Stimulated activated naive CD4-positive, alpha-beta T cell (primary cell): ENCODE results near the gene FBXL7.

Source experiments
- DNase-seq, 6 experiments: peaks; one replicate each; lab custom pipeline; 2025; lab: John Stamatoyannopoulos, UW

The FBXL7 gene

DNA sequence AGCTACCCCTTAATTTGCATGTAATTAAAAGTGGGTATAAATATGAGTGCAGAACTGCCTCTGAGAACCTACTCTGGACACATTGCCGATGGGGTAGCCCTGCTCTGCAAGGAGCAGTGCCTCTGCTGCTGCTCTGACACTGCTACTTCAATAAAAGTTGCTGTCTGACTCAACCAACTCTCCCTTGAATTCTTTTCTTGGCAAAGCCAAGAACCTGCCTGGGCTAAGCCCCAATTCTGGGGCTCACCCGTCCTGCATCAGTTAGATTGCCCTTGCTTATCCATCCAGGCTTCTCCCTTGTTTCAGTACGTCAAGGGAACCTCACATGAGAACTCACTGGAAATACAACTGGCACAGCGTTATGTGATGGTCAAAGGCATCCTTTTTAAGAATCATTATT is 44.1 kb downstream of the FBXL7 start:
- no peak for DNase-seq

DNA sequence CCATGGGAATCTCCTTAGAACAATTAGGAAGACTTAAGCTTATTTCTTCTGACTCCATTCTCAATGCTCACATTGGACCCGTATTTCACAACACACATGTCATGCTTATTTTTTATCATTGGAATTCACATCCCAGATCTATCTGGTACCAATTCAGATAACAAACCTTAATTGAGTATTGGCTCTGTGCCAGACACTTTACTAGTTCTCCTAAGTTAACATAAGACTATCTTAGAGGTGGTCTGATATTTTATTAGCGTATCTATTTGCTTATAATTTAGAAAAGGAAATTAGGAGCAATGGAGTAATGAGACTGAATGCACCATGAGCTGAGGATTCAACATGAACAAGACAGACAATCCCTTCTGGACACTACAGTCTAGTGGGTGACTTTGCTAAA is 45.1 kb downstream of the FBXL7 start:
- DNase-seq, result no peak

DNA sequence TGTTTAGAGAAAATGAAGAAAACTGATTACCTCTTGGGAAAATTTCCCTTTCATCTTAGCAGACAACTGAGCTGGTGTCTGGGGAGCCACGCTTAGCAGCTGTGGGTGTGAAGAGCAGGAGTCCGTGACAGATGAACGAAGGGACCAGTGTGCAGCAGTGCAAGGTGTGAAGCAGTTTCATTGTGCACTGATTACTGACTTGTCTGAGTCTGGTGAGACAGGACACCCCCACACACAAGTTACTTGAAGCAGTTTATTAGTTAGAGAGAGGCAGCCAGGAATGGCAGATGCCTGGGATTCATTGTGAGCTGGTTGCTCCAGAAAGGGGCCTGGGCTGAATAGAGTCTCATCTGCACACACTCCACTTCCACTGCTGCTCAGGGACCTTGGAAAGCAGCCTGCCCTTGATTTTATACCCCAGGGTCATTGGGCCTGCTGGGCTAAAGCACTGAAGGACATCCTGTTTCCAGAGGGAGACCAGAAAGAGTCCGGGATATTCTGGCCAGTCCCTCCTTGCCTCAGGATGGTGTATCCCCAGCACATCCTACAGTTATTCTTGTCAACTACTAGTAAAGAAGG is 47.4 kb downstream of the FBXL7 start:
- DNase-seq, result no peak

DNA sequence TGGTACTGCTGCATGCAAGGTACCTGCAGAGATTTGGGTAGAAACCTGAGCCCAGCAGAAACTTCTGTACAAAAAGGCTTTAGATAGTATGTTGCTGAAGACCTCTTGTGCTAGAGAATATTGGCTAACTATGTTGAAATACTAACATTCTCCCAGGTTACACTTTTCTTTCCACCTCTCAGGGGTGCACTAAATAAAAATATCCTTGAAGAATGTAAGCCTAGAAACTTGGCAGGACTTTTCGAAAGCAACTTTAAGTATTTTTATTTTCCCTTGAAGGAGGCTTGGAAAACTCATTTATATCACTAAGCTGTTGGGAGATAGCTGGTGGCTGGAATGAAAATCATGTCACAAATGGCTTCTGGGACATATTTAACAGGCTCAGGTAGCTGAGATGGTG is 50.0 kb downstream of the FBXL7 start:
- DNase-seq, result no peak

DNA sequence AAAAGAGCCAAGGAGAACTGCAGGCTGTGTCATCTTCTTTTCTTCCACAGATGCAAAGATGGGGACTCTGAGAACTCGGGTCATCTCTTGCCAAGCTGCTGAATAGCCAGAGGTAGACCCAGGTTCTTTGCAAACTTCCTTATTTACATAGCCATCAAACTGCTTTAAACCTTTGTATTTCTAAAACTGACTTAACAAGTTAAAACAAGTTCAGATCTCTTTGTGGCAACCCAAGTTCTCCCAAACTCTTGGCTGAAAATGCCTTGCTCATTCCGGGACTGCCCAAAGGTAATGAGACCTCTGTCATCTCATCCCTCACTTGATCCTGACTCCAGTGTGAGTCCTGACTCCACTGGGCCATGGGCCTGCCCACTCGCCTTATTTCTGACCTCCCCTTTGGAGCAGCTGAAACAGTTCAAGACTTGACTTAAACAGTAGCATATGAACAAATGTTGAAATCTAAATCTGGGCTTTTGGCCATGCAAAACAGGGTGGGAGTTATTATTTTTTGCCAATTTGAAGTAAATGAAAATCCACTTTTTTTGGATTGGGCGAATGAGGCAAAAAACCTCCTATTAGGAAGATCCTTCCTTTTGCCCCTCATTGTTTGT is 50.6 kb downstream of the FBXL7 start:
- DNase-seq, result no peak

DNA sequence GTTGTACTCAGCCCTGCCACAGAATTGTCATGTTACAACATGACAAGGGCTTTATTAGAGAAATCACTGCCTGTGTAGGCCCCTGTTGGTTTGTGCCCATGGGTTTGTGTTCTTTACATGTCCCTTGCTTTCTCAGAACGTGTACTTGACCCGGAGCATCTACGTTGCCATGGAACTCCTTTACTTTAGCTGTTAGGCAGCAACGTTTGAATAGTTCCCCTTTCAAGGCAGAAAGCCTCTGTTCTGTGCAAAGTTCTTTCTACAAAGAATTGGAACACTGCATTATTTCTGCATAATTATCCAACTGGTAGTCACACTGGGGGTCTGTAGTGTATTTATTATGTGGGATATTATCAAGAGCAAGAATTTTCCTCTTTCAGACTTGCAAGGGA is 51.1 kb downstream of the FBXL7 start:
- no peak for DNase-seq

DNA sequence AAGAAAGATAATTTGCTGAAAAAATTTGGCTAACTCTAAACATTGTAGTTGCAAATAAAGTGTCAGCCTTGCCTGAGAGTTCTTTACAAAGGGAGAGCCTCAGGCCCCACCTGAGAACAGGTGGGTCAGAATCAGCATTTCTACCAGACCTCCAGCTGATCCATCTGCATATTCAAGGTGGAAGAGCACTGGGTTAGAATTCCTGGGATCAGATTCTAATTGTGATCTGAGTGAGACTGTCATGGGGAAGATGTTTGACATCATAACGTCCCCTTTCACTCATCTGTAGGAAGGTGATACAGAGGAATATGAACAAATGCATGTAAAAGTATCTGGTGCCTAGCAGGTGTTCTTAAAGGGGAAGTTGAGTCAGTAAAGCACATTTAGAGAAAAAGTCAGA is 54.6 kb downstream of the FBXL7 start:
- no peak for DNase-seq

DNA sequence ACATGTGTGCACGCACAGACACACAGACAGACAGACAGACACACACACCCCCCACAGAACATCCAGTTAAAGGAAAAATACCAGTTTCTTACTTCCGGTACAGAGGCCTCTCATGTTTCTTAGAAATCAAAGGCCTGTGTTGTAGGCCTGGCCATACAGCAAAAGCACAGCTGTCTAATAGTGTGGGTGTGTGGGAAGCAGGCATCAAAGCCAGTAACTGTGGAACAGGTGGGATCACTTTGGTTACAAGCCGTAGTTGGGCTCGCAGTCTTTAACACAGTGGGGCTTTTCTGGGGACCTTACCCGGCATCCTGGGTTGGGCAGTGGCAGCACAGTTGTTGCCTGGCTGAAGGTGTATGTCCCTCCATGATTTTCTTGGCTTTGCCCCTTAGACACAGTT is 55.2 kb downstream of the FBXL7 start:
- DNase-seq, result no peak

DNA sequence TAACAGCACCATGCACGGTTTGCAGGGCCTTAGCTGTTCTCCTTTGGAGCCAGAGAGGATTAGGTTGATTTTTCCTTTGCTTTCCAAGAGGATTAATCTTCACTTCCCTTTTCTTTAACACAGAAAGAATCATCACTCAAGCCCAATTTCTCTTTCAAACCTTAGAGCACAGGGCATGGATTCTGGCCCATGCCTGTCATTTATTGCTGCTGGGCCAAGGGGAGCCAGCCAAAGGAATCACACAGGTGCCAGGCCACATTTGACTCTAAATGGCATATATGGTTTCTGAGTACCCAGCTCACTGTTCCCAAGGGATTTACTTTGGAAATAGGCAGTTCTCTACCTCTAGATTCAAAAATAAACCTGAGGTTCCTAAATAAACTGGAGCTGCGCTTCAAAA is 58.3 kb downstream of the FBXL7 start:
- DNase-seq, result no peak

DNA sequence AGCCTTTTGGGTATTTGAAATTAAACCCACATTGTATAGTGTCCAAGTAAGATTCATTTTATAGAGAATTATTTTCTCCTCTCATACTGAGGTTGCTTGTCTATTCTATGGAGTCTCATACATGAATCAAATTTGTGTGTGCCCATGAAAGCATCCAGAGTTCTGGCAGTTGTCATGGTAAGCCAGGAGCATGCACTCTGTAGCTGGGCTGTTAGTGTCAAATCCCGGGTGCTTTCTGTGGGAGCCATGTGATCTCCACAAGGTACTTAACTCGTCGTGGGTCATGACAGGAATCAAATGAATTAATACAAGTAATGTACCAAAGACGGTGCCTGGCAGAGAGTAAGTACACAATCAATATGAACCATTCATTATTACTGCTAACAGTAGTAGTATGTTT is 58.7 kb downstream of the FBXL7 start:
- DNase-seq, result no peak

DNA sequence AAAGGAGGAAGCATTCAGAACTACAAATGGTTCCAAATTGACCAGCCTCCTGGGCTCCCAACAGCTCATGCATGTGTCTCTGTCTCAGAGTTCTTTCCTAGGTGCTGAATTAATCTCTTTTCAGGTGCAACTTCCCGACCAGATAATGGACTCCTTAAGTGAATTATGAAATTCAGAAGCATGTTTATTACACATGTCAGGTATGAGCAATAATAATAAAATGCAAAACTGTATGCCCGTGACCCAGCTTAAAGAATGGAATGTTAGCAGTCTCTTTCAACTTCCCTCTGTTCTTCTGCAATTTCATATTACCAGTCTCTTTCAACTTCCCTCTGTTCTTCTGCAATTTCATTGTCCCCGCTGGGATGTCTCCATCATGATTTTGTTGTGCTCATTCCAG is 60.4 kb downstream of the FBXL7 start:
- no peak for DNase-seq

DNA sequence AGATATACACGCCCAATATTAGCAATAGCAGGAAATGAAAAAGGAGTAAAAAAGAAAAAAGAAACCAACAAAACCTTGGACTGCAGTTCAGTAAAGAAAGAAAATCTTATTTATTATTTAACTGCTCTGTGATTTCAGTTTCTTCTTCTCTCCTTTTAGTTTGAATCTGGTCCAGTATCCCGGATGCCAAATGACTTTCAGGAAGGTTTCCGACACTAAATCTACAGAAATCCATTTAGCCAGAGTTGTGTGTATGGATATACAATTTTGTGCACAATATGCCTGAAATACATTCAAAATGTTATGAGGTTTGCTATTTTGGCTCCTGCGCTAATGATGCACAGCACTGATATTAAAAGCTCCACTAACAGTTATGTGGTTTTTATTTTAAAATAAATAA is 64.5 kb downstream of the FBXL7 start:
- no peak for DNase-seq

DNA sequence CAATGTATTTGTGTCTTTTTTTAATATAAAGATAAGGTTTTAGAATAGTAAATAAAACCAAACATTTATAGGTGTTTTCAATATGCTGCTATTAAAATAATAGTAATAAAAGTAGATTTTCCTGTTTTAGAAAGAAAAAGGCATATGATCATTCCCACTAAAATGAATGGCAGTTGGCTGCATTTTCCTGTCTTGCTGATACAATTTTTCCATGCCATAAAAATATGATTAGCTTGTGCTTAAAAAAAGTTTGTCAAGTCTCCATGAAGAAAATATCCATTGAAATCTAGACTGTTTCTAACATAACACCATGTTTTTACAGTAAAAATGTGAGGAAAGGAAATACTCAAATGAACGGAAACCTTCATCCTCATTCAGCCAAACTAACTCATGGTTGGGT is 65.0 kb downstream of the FBXL7 start:
- no peak for DNase-seq

DNA sequence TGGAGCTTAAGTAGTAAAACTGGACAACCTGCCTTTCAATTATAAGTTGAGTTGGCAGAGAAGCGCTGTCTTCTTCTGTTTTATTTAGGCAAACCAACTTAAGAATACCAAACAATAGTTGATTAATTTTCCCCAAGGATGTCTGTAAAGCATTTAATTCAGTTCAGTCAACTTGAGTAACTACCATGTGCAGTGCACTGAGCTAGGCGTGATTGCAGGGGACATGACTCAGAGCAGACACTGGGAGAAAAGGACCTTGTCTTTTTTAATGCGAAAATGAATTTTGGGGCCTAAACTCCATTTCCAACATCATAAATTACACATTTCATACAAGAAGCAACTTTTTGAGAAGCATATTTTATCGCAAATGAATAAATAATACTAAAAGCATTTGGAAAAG is 66.3 kb downstream of the FBXL7 start:
- no peak for DNase-seq

DNA sequence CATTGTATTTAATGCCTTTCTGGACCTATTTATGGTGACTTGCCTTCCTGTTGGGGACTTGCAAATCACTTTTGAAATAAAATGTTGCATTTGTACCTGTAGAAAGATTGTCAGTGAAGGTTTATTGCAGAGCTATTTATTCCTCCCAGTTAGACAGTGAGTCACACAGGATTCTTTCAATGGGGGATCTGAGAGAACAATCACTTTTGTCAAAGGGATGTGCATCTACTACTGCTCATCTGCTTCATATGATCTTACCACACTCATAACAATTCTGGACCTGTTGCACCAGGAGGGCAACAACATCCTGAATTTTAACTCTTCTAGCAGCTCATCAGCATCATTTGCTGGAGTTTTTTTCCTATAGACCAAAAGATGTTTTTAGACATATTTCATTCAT is 66.8 kb downstream of the FBXL7 start:
- DNase-seq, result no peak

DNA sequence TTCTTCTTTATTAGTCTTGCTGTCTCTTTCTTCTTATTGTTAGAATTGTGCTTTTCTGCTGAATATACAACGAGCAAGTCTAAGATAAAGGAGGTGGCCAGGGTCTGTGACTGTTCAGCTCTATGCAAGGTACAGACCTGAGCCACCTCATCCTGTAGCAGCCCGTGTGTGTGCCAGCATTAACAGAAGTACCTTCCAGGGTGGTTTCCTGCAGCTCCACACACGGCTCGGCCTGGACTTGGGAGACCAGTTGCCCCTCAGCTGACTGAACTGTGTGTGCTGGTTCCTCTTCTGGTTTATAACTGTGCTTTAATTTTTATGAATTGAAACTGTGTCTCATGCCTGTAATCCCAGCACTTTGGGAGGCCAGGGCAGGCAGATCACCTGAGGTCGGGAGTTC is 70.5 kb downstream of the FBXL7 start:
- DNase-seq, result no peak

DNA sequence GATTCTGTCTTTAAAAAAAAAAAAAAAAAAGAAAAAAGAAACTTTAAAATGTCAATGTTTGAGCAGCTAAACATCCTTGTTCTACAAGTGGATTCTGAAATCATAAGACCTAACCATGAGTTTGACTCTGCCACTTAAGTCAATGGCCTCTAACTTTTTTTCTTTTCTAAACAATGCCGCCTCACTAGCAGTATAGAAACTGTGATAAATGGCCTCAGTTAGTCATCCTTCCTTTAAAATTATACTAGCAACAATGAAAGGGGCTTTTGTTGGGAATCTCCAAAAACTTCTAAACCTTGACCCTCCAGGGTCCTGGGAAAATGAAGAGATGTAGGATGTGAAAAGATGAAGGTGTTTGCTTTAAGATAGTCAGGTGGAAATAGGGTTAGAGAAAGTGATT is 71.1 kb downstream of the FBXL7 start:
- DNase-seq, result no peak

DNA sequence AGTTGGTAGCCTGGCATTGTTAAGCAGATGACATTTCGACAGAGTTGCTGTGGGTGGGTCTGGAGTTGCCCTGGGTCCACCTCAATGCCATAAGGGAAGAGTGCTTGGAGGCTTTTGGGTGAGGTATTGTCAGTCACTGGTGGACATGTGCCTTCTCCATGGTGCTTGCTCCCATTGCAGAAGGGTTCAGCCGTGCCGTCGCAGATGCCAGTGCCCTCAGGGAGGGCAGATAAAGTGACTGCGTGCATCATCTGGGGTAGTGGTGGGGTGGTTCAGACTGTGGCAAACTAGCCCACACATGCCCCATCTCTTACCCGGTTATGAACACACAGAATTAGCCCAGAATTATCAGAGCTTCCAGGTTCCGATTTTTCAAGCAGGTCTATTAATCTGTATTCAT is 71.6 kb downstream of the FBXL7 start:
- DNase-seq, result no peak

DNA sequence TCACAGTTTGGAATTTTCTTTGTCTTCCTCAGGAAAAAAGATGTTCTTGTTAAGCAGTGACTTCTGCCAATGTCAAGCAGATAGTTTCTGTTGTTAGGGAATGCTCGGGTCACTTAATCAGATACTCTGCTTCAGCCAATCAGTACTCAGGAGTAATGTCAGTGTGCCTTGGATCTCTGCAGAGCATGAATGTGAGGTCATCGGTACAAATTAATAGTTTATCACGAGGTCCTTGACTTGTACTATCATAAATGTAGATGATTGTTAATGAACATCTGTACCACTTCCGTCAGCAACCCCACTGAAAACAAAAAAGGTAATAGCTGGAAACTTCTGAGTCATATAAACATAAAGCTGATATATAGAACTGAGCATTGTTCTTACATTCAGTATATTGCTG is 73.6 kb downstream of the FBXL7 start:
- no peak for DNase-seq

DNA sequence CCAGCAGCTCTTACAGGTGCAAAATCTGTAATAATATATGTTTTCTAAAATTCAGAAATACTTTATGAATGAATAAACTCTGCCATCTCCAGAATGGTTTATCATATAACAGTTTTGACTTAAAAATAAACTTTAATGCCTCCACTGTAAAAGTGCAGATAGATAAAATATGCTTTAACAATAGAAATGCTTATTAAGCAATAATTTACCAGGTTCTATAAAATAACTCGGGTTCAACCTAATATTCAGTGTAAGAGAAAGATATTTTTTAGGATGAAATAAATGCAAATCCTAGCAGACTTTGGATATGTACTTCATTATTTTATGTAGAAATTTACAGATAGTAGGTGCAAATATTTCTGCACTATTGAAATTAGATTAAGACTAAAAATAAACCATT is 74.1 kb downstream of the FBXL7 start:
- DNase-seq, result no peak

DNA sequence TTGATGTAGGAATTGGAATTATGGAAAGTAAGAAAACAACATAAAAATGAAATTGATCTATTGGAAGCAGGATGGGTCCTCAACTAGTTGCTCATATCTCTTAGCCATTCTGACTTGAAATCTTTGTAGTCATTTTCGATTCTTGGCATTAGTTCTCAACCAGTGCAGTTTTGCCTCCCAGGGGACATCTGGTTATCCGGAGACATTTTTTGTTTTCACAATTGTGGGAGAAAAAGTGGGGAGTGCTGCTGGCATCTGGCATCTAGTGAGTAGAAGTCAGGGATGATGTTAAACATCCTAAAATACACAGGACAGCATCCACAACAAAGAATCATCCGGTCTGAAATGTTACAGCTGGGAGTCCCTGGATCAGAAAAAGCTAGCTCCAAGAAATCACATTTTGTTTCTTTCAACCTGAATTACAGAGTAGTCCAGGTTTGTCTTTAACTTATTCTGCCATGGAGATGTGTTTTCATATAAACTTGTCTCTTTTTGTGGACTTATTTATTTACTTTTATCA is 74.9 kb downstream of the FBXL7 start:
- DNase-seq, result no peak

DNA sequence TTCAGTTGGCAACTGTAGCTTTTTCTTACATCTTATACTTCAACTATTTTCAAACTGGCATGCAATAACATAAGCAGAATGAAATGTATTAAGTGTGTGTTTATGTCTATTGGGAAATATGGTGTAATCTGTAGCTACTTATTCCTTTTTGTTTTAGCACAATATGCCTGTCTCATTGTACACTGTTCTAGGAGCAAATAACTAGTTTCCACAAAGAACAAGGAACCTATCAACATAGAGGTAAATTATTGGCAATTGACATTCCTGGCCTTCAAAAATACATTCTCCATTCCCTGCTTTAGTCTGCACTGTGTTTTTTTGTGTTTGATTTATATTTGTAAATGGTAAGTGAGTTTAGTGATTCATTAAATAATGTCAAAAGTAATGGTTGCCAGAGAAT is 75.7 kb downstream of the FBXL7 start:
- no peak for DNase-seq

DNA sequence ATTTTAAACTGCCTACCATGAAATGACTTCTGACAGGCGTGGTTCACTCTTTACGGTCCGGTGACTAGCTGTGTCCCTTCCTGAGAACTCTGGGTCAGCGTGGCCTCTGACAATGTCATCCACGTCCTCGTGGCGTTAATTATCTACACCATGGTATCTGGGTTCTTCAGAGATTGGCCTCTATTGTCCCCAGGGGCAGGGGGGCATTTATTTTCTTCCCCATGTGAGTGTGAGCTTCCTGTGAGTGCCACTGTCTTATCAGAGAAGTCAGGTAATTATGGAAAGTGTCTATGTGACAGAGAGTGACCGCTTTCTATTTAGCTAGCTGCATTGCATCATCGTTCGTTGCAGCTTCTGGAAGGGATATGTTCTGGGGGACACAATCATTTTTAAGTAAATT is 77.2 kb downstream of the FBXL7 start:
- no peak for DNase-seq

DNA sequence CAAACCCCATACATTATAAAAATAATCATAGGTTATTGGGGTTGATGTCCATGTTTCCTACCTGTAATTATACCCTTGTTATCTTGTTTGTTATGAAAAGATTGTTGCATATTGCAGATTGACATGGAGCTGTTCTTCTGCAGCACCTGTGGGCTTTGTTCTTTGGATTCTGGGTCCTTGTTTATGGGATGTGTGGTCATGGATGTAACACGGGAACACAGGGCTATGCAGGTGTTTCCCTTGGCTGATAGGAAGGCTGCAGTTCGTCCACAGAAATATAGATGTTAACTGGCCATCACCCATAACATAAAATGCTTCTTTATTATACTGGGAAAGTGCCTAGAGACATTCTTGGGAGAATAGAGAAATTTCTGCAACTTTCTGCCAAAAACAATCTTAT is 77.9 kb downstream of the FBXL7 start:
- DNase-seq, result no peak
